Activated T-helper 1 cell treated with Interleukin-2 at 50 U/mL for 16 hours (primary cell): Measurements from ENCODE around the gene SH3D21.
A peak's percentile ranks its signal among the peaks of the same experiment; 100 is the strongest.

ENCODE experiments used
- DNase-seq: peaks from one replicate; pipeline ENCODE4 v3.0.0-alpha.2; 2020; ENCODE audit warnings: low read depth

Gene SH3D21

GRCh38 chr1:36359383-36359782 is 53.2 kb downstream of the SH3D21 start:
- DNase-seq, result no peak

DNA sequence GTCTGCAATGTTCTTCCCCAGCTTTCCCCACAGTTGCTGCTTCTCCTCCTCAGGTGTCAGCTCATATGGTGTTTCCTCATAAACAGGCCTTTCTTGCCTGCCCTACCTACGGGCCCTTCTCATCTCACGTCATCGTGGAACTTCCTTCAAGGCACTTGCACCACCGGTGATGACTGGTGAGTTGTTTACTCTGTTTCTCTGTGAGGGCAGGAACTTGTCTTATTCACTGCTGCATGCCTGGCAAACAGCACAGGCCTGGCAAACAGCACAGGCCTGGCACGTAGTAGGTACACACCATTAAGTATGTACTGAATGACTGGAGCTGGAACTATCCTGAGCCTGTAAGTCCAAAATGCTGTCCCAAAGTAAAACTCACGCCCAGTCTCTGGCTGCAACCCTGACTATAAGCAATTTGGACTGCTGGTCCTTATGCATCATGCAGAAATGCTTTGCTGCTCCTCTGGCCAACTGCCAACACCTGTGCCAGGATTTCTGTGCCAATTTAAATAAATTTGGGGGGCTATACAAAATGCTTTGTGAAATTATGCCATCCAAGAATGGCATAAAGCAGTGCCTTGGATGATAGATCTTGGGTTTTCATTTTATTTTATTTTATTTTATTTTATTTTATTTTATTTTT is 53.9 kb downstream of the SH3D21 start:
- DNase-seq, result no peak

GRCh38 chr1:36365381-36365780 is 59.2 kb downstream of the SH3D21 start:
- DNase-seq, result no peak

- DNase-seq, result peak; percentile 36
Observed at GRCh38 chr1:36366091-36366661, 60.0 kb downstream of the SH3D21 start.

DNA sequence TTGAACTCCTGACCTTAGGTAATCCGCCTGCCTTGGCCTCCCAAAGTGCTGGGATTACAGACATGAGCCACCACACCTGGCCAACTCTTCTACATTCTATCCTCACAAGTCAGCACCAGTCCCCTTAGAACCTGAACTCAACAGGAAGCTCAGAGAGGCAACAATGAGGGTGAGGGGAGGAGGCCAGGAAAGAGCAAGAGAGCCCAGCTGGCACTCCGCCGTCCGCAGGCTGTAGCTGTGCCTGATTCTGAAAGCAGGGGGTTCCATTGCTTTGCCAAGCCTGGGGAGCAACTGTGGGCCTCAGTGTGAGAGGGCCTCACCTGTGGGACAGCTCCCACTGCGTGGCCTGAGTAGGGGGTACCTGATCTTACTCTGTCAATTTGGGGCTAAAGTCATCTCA is 60.9 kb downstream of the SH3D21 start:
- peak; percentile 22 for DNase-seq

- DNase-seq, result no peak
Observed at GRCh38 chr1:36367798-36368197, 61.6 kb downstream of the SH3D21 start.

- DNase-seq, result peak; percentile 68
Observed at GRCh38 chr1:36369061-36369861, 63.1 kb downstream of the SH3D21 start.
